Keratinocyte (primary cell): ENCODE results near the gene RUSC2.

ENCODE experiments used
- EZH2 ChIP-seq: IDR thresholded peaks from one replicate; pipeline ENCODE4 v1.6.1; 2012; ENCODE audit warnings: inconsistent platforms, mild to moderate bottlenecking, low read length, moderate library complexity
- TF ChIP-seq, protein P1 (sequence below), 3 experiments: IDR thresholded peaks in 1 of 3; conservative IDR thresholded peaks in 1 of 3; optimal IDR thresholded peaks in 1 of 3; 2 replicates in 2 of 3; 3 replicates in 1 of 3; pipeline versions ENCODE3 to v1.5.1; 2011; ENCODE audit warnings: low read length in 3 of 3, mild to moderate bottlenecking in 3 of 3, moderate library complexity in 2 of 3, control low read depth in 1 of 3, inconsistent platforms in 1 of 3; ENCODE audit not compliant: insufficient read depth in 2 of 3; ENCODE audit errors: extremely low read depth in 1 of 3

DNA sequence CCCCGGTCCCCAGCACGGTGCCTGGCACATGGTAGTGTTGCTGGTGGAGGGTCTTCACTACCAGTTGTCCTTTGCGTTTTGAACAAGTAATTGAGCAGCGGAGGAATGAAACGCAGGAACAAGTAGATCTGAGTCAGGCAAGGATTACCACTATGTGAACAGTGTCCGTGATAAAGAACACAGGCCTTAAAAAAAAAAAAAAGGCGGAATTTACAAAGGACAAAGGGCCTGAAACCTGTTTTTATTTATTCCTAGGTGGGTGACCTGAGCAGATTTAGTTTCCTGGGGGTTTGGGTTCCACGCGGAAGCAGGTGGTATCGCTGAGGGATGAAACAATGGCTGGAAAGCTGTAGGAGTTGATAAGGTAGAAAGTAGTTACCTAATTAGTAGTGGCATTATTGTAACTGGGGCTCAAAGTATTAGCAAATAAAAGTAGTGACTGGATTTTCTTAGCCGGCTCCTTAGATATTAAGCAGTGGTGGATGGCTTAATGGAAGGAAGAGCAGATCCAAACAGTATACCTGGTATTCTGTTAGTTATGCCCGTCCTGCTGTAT, 1.1 kb downstream of the RUSC2 start:
- TF ChIP-seq, protein P1, sequence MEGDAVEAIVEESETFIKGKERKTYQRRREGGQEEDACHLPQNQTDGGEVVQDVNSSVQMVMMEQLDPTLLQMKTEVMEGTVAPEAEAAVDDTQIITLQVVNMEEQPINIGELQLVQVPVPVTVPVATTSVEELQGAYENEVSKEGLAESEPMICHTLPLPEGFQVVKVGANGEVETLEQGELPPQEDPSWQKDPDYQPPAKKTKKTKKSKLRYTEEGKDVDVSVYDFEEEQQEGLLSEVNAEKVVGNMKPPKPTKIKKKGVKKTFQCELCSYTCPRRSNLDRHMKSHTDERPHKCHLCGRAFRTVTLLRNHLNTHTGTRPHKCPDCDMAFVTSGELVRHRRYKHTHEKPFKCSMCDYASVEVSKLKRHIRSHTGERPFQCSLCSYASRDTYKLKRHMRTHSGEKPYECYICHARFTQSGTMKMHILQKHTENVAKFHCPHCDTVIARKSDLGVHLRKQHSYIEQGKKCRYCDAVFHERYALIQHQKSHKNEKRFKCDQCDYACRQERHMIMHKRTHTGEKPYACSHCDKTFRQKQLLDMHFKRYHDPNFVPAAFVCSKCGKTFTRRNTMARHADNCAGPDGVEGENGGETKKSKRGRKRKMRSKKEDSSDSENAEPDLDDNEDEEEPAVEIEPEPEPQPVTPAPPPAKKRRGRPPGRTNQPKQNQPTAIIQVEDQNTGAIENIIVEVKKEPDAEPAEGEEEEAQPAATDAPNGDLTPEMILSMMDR (optimal IDR thresholded peaks at IDR 0.05 in 1 of 3, IDR thresholded peaks at IDR 0.05 in 1 of 3, conservative IDR thresholded peaks at IDR 0.05 in 1 of 3; ENCODE audit: extremely low read depth in 1 of 3, insufficient read depth in 2 of 3, low read length in 3 of 3), result no peak
- no peak for TF ChIP-seq EZH2
